Thoracic aorta (tissue), 2 donors: ENCODE measurements around the gene GON7. TPM values are rescaled to one million over a fixed set of nuclear protein-coding genes. Genes with fewer than 3 reads are reported as not detected.
"Not testable (repeated sequence)": the region's sequence is repeated elsewhere in the genome, so short reads cannot be mapped to it uniquely, and the experiment has no call there.

ENCODE experiments used
- ATAC-seq: fragments of 150-250 bp; one replicate; pipeline ENCODE4 v1.8.0; 2017; ENCODE audit warnings: low read depth; ENCODE audit not compliant: insufficient number of reproducible peaks, low FRiP score
- DNase-seq: peaks from one replicate; pipeline ENCODE4 v3.0.0-alpha.2; 2020; ENCODE audit warnings: low spot score
- H3K27ac ChIP-seq, 2 donors: fragments of 200-600 bp; sonication (generic); 1 replicate in 1 of 2; 2 replicates in 1 of 2; pipeline ENCODE4 v1.5.1; 2016; ENCODE audit warnings: mild to moderate bottlenecking in 2 of 2, moderate library complexity in 2 of 2
- H3K27me3 ChIP-seq: fragments of 200-600 bp; sonication (generic); replicated peaks from 2 replicates; pipeline ENCODE4 v1.6.0; 2016; ENCODE audit warnings: mild to moderate bottlenecking; ENCODE audit not compliant: insufficient read depth
- H3K36me3 ChIP-seq: fragments of 200-600 bp; sonication (generic); one replicate; pipeline ENCODE4 v1.5.1; 2016
- H3K4me1 ChIP-seq, 2 donors: fragments of 200-600 bp; sonication (generic); 1 replicate in 1 of 2; 2 replicates in 1 of 2; pipeline versions ENCODE4 v1.5.1 to v1.6.0; 2016; ENCODE audit warnings: low read depth in 2 of 2, mild to moderate bottlenecking in 1 of 2; ENCODE audit not compliant: control insufficient read depth in 1 of 2
- H3K4me3 ChIP-seq: fragments of 200-600 bp; sonication (generic); 2 replicates; pipeline ENCODE4 v1.5.1; 2016; ENCODE audit warnings: mild to moderate bottlenecking
- H3K9me3 ChIP-seq: fragments of 200-600 bp; sonication (generic); 2 replicates; pipeline ENCODE4 v1.5.1; 2016
- total RNA-seq, 2 donors: library from RNA; depleted of rRNA; stranded (reverse); fragments of >200 nt; gene quantifications; one replicate each; pipeline versions ENCODE4 v1.1.0 to v1.2.3, GENCODE V29; 2016
- TF ChIP-seq, protein P1 (sequence below): fragments of 200-600 bp; sonication (generic); IDR thresholded peaks from one replicate; pipeline ENCODE4 v1.5.1; 2019; ENCODE audit warnings: antibody characterized with exemption

The GON7 gene
- total RNA-seq, 2 donors from 2014 or later, result 3.1 to 3.2 TPM

DNA sequence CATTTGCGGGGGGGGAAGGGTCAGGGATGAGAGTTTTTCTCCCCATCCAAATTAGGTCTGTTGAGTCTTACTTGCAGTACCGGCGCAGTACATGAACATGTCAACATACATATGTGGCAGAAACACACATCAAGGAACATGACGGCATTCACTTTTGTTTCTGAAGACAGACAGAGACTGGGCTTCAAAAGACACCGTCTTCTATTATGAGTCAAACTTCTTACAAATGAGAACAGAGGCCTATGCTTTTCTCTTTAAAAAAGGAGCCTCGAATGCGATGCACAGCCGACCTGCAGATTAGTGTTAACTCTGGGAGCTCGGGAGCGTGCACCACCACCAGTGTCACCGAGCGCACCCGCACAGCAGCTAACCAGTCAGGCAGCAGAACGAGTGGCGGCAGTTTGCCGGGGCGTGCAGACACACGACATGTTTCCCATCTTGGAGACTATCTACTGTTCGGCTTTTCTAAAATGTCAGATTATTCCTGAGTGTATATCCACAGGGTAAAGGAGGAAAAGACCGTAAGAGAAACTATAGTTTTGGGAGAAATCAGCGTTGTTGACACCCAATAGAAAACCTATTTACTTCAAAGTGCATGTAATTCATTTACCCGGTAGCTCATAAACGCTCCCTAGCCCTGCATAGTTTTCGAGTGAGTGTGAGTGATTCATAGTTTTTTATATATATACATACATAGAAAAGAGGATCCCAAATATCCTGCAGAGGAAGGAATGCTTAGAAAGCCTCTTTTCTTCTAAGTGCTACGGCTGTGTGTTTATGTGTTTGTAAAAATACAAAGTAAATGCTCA is 33.2 kb upstream of the GON7 start:
- ATAC-seq, result no peak

DNA sequence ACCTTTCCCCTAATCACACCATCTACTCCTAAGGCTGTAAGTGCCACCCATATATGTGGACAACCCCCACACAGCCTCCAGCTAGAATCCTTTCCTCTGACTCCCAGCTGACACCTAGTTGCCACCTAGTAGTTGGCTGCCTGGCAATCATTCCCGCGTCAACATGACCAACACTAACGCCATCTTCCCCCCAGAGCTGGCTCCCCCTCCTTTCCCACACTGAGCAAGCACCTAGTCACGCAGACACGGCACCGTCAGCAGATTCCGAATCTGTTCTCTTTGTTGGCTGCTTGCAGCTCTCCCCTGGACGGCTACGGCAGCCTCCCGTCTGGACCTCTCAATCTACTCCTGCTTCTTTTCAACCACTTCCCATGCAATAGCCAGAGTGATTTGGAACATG is 27.9 kb upstream of the GON7 start:
- H3K36me3 ChIP-seq, result no peaks in the 10 kb centered on the region
- H3K27me3 ChIP-seq, result no peaks in the 10 kb centered on the region
- ATAC-seq (no peak), DNase-seq (no peak)
- no peak overlapping the region for H3K27ac ChIP-seq
- no peak overlapping the region for H3K4me3 ChIP-seq
- H3K9me3 ChIP-seq, result no peaks in the 10 kb centered on the region
- TF ChIP-seq, protein P1, sequence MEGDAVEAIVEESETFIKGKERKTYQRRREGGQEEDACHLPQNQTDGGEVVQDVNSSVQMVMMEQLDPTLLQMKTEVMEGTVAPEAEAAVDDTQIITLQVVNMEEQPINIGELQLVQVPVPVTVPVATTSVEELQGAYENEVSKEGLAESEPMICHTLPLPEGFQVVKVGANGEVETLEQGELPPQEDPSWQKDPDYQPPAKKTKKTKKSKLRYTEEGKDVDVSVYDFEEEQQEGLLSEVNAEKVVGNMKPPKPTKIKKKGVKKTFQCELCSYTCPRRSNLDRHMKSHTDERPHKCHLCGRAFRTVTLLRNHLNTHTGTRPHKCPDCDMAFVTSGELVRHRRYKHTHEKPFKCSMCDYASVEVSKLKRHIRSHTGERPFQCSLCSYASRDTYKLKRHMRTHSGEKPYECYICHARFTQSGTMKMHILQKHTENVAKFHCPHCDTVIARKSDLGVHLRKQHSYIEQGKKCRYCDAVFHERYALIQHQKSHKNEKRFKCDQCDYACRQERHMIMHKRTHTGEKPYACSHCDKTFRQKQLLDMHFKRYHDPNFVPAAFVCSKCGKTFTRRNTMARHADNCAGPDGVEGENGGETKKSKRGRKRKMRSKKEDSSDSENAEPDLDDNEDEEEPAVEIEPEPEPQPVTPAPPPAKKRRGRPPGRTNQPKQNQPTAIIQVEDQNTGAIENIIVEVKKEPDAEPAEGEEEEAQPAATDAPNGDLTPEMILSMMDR, result no peak
- H3K4me1 ChIP-seq, result peaks cover 3 to 11% of the 10 kb centered on the region in 2 donors

More for the DNA sequence above, 33.2 kb upstream of the GON7 start:
- Histone ChIP-seq H3K27ac (no peak overlapping the region), H3K4me1 (no peaks in the 10 kb centered on the region), H3K9me3 (no peaks in the 10 kb centered on the region), H3K36me3 (peaks cover 27% of the 10 kb centered on the region), H3K27me3 (no peaks in the 10 kb centered on the region), H3K4me3 (no peak overlapping the region)
- DNase-seq, result no peak
- TF ChIP-seq, protein P1, result no peak

DNA sequence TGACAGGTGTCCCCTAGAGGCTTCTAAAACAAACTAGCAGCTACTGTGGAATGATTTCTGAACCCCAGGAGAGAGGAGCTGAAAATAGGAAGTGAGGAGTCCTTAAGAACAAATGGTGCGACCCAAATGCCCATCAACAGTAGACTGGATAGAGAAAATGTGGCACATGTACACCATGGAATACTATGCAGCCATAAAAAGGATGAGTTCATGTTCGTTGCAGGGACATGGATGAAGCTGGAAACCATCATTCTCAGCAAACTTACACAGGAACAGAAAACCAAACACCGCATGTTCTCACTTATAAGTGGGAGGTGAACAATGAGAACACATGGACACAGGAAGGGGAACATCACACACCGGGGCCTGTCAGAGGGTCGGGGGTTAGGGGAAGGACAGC is 26.2 kb upstream of the GON7 start:
- not testable (repeated sequence) for H3K27me3 ChIP-seq, H3K36me3 ChIP-seq, DNase-seq, H3K9me3 ChIP-seq, H3K27ac ChIP-seq, H3K4me3 ChIP-seq, ATAC-seq
- peaks cover 3 to 11% of the 10 kb centered on the region in 2 donors for H3K4me1 ChIP-seq

DNA sequence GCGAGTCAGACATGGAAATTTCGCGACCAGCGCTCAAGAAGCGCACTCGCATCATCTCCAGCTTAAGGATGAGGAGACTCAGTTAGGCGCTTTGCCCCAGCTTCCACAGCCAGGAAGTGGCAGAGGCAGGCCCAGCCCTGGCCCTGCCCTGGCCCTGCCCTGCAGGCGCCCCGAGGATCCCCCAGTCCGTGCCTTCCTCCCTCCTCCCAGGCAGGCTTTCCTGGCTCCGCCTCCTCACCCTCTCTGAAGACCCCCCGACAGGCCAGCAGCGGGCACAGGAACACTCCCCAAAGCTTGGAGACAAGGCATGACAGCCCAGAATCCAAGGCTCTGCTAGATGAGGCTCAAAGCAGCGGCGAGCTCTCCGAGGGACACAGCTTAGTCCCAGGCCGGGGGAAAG is 25.3 kb upstream of the GON7 start:
- ATAC-seq (no peak), DNase-seq (no peak)
- Histone ChIP-seq H3K4me1 (peaks cover 3 to 11% of the 10 kb centered on the region in 2 donors), H3K9me3 (no peaks in the 10 kb centered on the region), H3K36me3 (peaks cover 16% of the 10 kb centered on the region), H3K4me3 (peak overlapping the region; percentile 71), H3K27me3 (no peaks in the 10 kb centered on the region), H3K27ac (no peak overlapping the region)
- TF ChIP-seq, protein P1, result no peak

DNA sequence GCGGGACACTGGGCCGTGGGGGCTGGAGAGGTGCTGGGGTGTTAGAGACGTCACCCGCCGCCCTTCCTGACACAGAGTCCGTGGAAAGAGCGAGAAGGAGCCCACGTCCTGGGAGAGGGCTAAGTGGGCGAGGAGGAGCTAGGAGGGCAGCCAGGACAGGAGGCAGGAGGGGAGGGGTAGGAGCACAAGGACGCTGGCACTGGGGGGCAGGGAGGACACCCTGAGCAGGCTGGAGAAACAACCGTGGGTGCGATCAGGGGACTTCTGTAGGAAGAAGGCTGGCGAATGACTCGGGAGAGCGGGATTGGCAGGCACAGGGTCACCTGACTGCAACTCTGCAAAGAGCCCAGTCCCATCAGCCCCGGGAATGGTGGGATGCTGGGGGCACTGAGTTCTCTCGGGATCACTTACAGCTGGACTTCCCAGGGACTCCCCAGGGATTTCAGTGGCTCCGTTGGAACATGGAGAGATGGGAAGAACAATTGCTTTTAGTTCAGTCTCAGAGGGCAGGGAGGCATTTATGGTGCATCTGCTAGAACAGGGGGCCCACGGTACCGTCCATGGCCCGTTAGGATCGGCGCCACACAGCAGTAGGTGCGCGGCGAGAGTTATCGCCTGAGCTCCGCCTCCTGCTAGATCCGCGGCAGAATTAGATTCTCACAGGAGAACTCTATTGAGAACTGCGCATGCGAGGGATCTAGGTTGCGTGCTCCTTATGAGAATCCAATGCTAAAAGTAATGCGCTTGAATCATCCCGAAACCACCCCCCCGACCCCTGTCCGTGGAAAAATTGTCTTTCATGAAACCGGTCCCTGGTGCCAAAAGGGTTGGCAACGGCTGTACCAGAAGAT is 24.5 kb upstream of the GON7 start:
- H3K27me3 ChIP-seq, result no peaks in the 10 kb centered on the region
- peaks cover 3 to 11% of the 10 kb centered on the region in 2 donors for H3K4me1 ChIP-seq
- H3K9me3 ChIP-seq, result no peaks in the 10 kb centered on the region
- H3K4me3 ChIP-seq, result peak overlapping the region; percentile 71
- H3K27ac ChIP-seq, result no peak overlapping the region
- DNase-seq (no peak), ATAC-seq (no peak)
- TF ChIP-seq, protein P1, result no peak
- peaks cover 18% of the 10 kb centered on the region for H3K36me3 ChIP-seq
